ENCODE data around the gene AACS. TPM values are rescaled to one million over a fixed set of nuclear protein-coding genes. Genes with fewer than 3 reads are reported as not detected.

Gene AACS
- total and polyA plus RNA-seq, 2 of the 13 experiments (the other 11 are each of a cell fraction or from before 2014, with no cell fraction given) = 23.3 to 28.8 TPM

- no peaks in the 10 kb centered on the region for H4K20me1 ChIP-seq (ENCODE audit: insufficient read depth, low read length)
- H3K4me1 ChIP-seq (ENCODE audit: insufficient read depth, low read length) = peaks cover 38% of the 10 kb centered on the region
- ChIA-PET CTCF (ENCODE audit: low intra/inter-chr PET ratio, low total read pairs) (no interaction called here), POLR2A (no interaction called here)
- H3K79me2 ChIP-seq (ENCODE audit: insufficient read depth, low read length) = no peaks in the 10 kb centered on the region
- H3K9me3 ChIP-seq (ENCODE audit: low read length) = no peaks in the 10 kb centered on the region
- in situ Hi-C loops (cut with HindIII; ENCODE audit: extremely low pct_ligation_motif_present, low pct_unique_long_range_greater_than_20kb) (no loop called here), intact Hi-C loops (cut with micrococcal nuclease; ENCODE audit: unreplicated experiment) (no loop called here)
- no peak overlapping the region for H3K27ac ChIP-seq (ENCODE audit: extremely low read length, insufficient read depth, low read length)
- H3K4me3 ChIP-seq (replicated peaks in 1 of 3; ENCODE audit: insufficient read depth in 1 of 3, low read depth in 2 of 3, low read length in 3 of 3) = no peak overlapping the region
- no peak overlapping the region for H3K9ac ChIP-seq (ENCODE audit: insufficient read depth, low read depth, low read length)
- no peaks in the 10 kb centered on the region for H3K27me3 ChIP-seq (ENCODE audit: control insufficient read depth in 1 of 2, insufficient read depth in 2 of 2, low read length in 2 of 2)
- FAIRE-seq (no peak), ATAC-seq (no peak), DNase-seq (ENCODE audit: low spot score) (no peak)
- H3K4me2 ChIP-seq (ENCODE audit: low read depth, low read length) = no peak overlapping the region
- WGBS (ENCODE audit: low lambda C conversion rate) = 97% methylated on average over 9 of the region's 9 CpGs
- no TSS peak for BruUV-seq (replicated peaks)
- no peak overlapping the region for H2AFZ ChIP-seq (ENCODE audit: low read length)
- H3K36me3 ChIP-seq (replicated peaks in 1 of 2; ENCODE audit: control insufficient read depth in 1 of 2, insufficient read depth in 2 of 2, low read length in 2 of 2) = peaks cover 27 to 54% of the 10 kb centered on the region in 2 experiments; a peak in 4 of 5 replicates
- TF ChIP-seq LRRFIP1 (CRISPR knock-in tag; conservative IDR thresholded peaks at IDR 0.05) (no peak), BHLHE40 (IDR thresholded peaks at IDR 0.05; ENCODE audit: low read length) (no peak), KLF6 (CRISPR knock-in tag; IDR thresholded peaks at IDR 0.05) (no peak), ZSCAN12 (CRISPR knock-in tag; IDR thresholded peaks at IDR 0.05) (no peak), CHD2 (IDR thresholded peaks at IDR 0.05; ENCODE audit: low read depth, low read length) (no peak), CTCF (CRISPR knock-in tag; IDR thresholded peaks at IDR 0.05) (peak; percentile 12; the same call in 1 of the 2 replicates), ZFAT (CRISPR knock-in tag; conservative IDR thresholded peaks at IDR 0.05) (no peak), PHF5A (CRISPR knock-in tag; IDR thresholded peaks at IDR 0.05; ENCODE audit: low read depth, unreplicated experiment) (no peak)
These were observed 23.8 kb downstream of the AACS start for GRCh38 chr12:125089083-125089482.
